Measurements from ENCODE around the gene XK. TPM values are rescaled to one million over a fixed set of nuclear protein-coding genes. Genes with fewer than 3 reads are reported as not detected.

XK gene
- total RNA-seq, 1 donor from 2014 or later = 0.11 TPM

DNA sequence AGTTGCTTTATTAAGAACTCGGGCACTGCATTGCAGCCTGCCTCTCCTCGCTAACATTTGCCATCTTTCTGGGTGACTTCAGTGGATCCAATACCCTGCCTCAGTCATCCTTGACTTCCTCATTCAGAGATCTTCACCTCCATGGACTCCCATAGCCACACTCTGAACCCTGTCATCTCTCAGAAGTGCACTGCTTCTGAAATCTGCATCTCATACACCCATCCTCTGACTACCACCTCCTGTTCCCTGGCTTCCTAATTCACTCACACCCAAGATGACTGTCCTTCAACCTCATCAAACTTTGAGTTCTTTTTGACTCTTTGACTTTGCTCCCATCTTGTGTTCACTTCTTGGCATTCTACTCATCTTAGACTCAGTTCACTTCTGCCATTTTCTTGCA is 68.9 kb downstream of the XK start:
- intact Hi-C loops (cut with micrococcal nuclease) = loop anchor here (2.0 kb wide), 1 partner anchor 62 kb away; no protein-coding TSS in a partner anchor
- no peak for DNase-seq
- no peak overlapping the region for H3K4me3 Mint-ChIP-seq
- ATAC-seq (ENCODE audit: low read depth) = peak; percentile 20
- no peak overlapping the region for H3K27ac Mint-ChIP-seq
- no peaks in the 10 kb centered on the region for H3K27me3 Mint-ChIP-seq
- H3K9me3 Mint-ChIP-seq = no peaks in the 10 kb centered on the region
- peaks cover 35% of the 10 kb centered on the region for H3K4me1 Mint-ChIP-seq
- ChIA-PET CTCF (interaction anchor here (2.5 kb wide), 1 partner anchor 8 kb away, joined by 11 read pairs; no protein-coding TSS in a partner anchor), POLR2A (interaction anchor here (0.7 to 4.3 kb wide), 7 partner anchors 9 to 62 kb away, joined by 5 to 38 read pairs (median 8); partner anchors contain the start of gene CYBB)
- TF ChIP-seq CTCF (IDR thresholded peaks at IDR 0.05) = no peak
- no peaks in the 10 kb centered on the region for H3K36me3 Mint-ChIP-seq (ENCODE audit: low read depth)

- no peak overlapping the region for H3K4me3 Mint-ChIP-seq
- ATAC-seq (ENCODE audit: low read depth) = peak; percentile 93
- peaks cover 37% of the 10 kb centered on the region for H3K4me1 Mint-ChIP-seq
- TF ChIP-seq CTCF (IDR thresholded peaks at IDR 0.05) = no peak
- POLR2A ChIA-PET = interaction anchor here (0.7 to 4.3 kb wide), 8 partner anchors 9 to 62 kb away, joined by 5 to 38 read pairs (median 8); partner anchors contain the start of gene CYBB
- no peaks in the 10 kb centered on the region for H3K27me3 Mint-ChIP-seq
- CTCF ChIA-PET = interaction anchor here (1.0 to 2.5 kb wide), 2 partner anchors 9 to 60 kb away, joined by 3 to 11 read pairs; no protein-coding TSS in a partner anchor
- H3K36me3 Mint-ChIP-seq (ENCODE audit: low read depth) = no peaks in the 10 kb centered on the region
- intact Hi-C loops (cut with micrococcal nuclease) = loop anchor here (1.0 to 2.0 kb wide), 5 partner anchors 8 to 62 kb away; no protein-coding TSS in a partner anchor
- DNase-seq = no peak
- no peak overlapping the region for H3K27ac Mint-ChIP-seq
- no peaks in the 10 kb centered on the region for H3K9me3 Mint-ChIP-seq
These were observed 69.4 kb downstream of the XK start for GRCh38 chrX:37755025-37755424.

DNA sequence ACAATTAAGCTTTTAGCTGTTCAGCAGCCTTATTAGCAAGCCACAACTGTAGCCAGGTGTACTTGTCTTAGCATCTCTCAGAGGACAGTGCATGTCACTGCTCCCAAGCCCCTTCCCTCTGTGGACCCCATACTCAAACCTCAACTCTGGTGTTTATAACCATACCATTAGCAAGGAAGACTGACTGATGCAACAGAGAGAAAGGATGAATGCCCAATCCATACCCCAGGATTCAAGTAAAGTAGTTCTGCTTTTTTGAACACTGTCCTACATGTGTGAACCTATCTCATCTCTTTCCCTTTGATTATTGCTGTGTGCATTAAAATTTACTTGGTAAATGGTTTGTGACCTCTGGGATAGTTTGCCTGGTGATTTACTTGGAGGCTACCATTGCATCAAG is 71.5 kb downstream of the XK start:
- POLR2A ChIA-PET = interaction anchor here (0.8 to 3.0 kb wide), 3 partner anchors 11 to 30 kb away, joined by 3 to 13 read pairs (median 4); no protein-coding TSS in a partner anchor
- H3K4me3 Mint-ChIP-seq = no peak overlapping the region
- ATAC-seq (ENCODE audit: low read depth) (no peak), DNase-seq (no peak)
- no peak overlapping the region for H3K27ac Mint-ChIP-seq
- H3K27me3 Mint-ChIP-seq = no peaks in the 10 kb centered on the region
- peaks cover 42% of the 10 kb centered on the region for H3K4me1 Mint-ChIP-seq
- no peaks in the 10 kb centered on the region for H3K9me3 Mint-ChIP-seq
- CTCF ChIA-PET = no interaction called here
- intact Hi-C loops (cut with micrococcal nuclease) = no loop called here
- H3K36me3 Mint-ChIP-seq (ENCODE audit: low read depth) = no peaks in the 10 kb centered on the region
- no peak for TF ChIP-seq CTCF (IDR thresholded peaks at IDR 0.05)

GRCh38 chrX:37759351-37759750 is 73.8 kb downstream of the XK start:
- Mint-ChIP-seq H3K27me3 (no peaks in the 10 kb centered on the region), H3K36me3 (ENCODE audit: low read depth) (no peaks in the 10 kb centered on the region), H3K4me3 (no peak overlapping the region), H3K9me3 (no peaks in the 10 kb centered on the region), H3K27ac (no peak overlapping the region), H3K4me1 (peaks cover 54% of the 10 kb centered on the region)
- ChIA-PET POLR2A (interaction anchor here (1.0 to 2.4 kb wide), 3 partner anchors 28 to 64 kb away, joined by 3 to 9 read pairs (median 3); no protein-coding TSS in a partner anchor), CTCF (interaction anchor here (1.4 kb wide), 1 partner anchor 17 kb away, joined by 3 read pairs; no protein-coding TSS in a partner anchor)
- intact Hi-C loops (cut with micrococcal nuclease) = no loop called here
- ATAC-seq (ENCODE audit: low read depth) = no peak
- DNase-seq = no peak
- no peak for TF ChIP-seq CTCF (IDR thresholded peaks at IDR 0.05)

- H3K27ac Mint-ChIP-seq = no peak overlapping the region
- intact Hi-C loops (cut with micrococcal nuclease) = no loop called here
- ChIA-PET POLR2A (interaction anchor here (0.9 to 2.4 kb wide), 3 partner anchors 13 to 57 kb away, joined by 3 to 9 read pairs (median 5); no protein-coding TSS in a partner anchor), CTCF (interaction anchor here (1.4 kb wide), 1 partner anchor 17 kb away, joined by 3 read pairs; no protein-coding TSS in a partner anchor)
- ATAC-seq (ENCODE audit: low read depth) = no peak
- no peaks in the 10 kb centered on the region for H3K36me3 Mint-ChIP-seq (ENCODE audit: low read depth)
- H3K4me1 Mint-ChIP-seq = peaks cover 57% of the 10 kb centered on the region
- H3K27me3 Mint-ChIP-seq = no peaks in the 10 kb centered on the region
- H3K4me3 Mint-ChIP-seq = no peak overlapping the region
- no peak for TF ChIP-seq CTCF (IDR thresholded peaks at IDR 0.05)
- H3K9me3 Mint-ChIP-seq = no peaks in the 10 kb centered on the region
- DNase-seq = no peak
These were observed 74.4 kb downstream of the XK start for GRCh38 chrX:37759878-37760418.
